ENCODE measurements around the gene SLC4A9.
A peak's percentile ranks its signal among the peaks of the same experiment; 100 is the strongest.

The SLC4A9 gene

DNA sequence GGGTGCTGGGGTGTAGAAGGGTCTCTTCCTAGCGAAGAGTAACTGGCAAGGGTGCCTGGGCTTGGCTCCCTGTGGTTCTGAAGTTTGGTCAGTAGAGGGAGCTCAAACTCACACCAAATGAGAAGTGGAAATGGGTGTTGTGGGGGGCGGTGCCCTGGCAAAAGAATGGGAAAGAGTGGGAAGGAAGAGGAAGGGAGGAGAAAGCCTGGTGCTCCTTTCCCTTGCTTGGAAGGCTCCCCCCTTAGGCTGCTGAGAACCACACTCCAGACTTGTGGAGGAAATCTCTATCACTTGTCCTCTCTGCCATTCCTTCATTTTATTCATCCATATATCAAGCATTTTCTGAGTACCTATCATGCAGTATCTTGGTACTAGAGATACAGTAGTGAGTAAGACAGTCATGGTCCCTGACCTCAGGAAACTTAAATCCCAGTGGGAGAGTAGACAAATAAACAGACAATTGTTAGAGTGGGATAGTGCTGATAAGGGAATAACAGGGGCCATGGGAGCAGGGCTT, 13.0 kb downstream of the SLC4A9 start:
- Histone ChIP-seq H2BK120ac (ENCODE audit: low read depth, low read length) (no peak overlapping the region), H2BK15ac (ENCODE audit: low read length) (no peak overlapping the region), H3K23ac (ENCODE audit: low read depth, low read length, poor library complexity) (no peak overlapping the region), H3K27ac (replicated peaks; ENCODE audit: low read length) (no peak overlapping the region), H3K9me3 (replicated peaks in 1 of 2; ENCODE audit: control insufficient read depth in 2 of 2, insufficient read depth in 1 of 2, low read depth in 1 of 2, low read length in 2 of 2) (no peaks in the 10 kb centered on the region), H3K4me1 (ENCODE audit: control insufficient read depth in 2 of 2, insufficient read depth in 1 of 2, low read depth in 1 of 2, low read length in 2 of 2) (peaks cover 0 to 2% of the 10 kb centered on the region in 2 donors), H2BK5ac (ENCODE audit: low read length) (no peak overlapping the region), H4K8ac (ENCODE audit: low read depth, low read length) (no peak overlapping the region), H3K79me1 (ENCODE audit: low read depth, low read length) (no peaks in the 10 kb centered on the region), H3K4ac (ENCODE audit: low read length) (no peak overlapping the region), H2BK12ac (ENCODE audit: low read length) (no peak overlapping the region), H4K91ac (ENCODE audit: low read depth, low read length, poor library complexity) (no peak overlapping the region), H3K14ac (ENCODE audit: low read length) (no peak overlapping the region), H3K18ac (ENCODE audit: low read length) (no peak overlapping the region), H3K36me3 (replicated peaks in 1 of 2; ENCODE audit: control insufficient read depth in 2 of 2, insufficient read depth in 2 of 2, low read length in 2 of 2) (no peaks in the 10 kb centered on the region), H3K4me2 (ENCODE audit: insufficient read depth, low read length, poor library complexity, severe bottlenecking) (no peak overlapping the region), H3K4me3 (ENCODE audit: low read length in 2 of 2) (no peak overlapping the region), H3K27me3 (ENCODE audit: control insufficient read depth in 3 of 3, insufficient read depth in 3 of 3, low read depth in 1 of 3, low read length in 3 of 3) (no peaks in the 10 kb centered on the region), H2AK5ac (ENCODE audit: low read depth, low read length) (no peak overlapping the region), H3K9ac (ENCODE audit: low read depth, low read length, poor library complexity) (no peak overlapping the region), H2AFZ (ENCODE audit: low read length) (peak overlapping the region; percentile 72)
- WGBS, 2 donors (ENCODE audit: extremely low coverage in 2 of 2, insufficient read length in 2 of 2, insufficient replicate concordance in 1 of 2): no CpG with 5 or more reads among the region's 2 CpGs
- DNase-seq (ENCODE audit: low spot score): peak; percentile 67

- Histone ChIP-seq H3K27ac (replicated peaks; ENCODE audit: low read length) (no peak overlapping the region), H3K9ac (ENCODE audit: low read depth, low read length, poor library complexity) (no peak overlapping the region), H2BK5ac (ENCODE audit: low read length) (no peak overlapping the region), H4K91ac (ENCODE audit: low read depth, low read length, poor library complexity) (no peak overlapping the region), H3K18ac (ENCODE audit: low read length) (no peak overlapping the region), H2AK5ac (ENCODE audit: low read depth, low read length) (no peak overlapping the region), H2BK15ac (ENCODE audit: low read length) (no peak overlapping the region), H3K4ac (ENCODE audit: low read length) (no peak overlapping the region), H2AFZ (ENCODE audit: low read length) (no peak overlapping the region), H2BK120ac (ENCODE audit: low read depth, low read length) (no peak overlapping the region), H3K23ac (ENCODE audit: low read depth, low read length, poor library complexity) (no peak overlapping the region), H3K4me2 (ENCODE audit: insufficient read depth, low read length, poor library complexity, severe bottlenecking) (no peak overlapping the region), H3K14ac (ENCODE audit: low read length) (no peak overlapping the region), H3K36me3 (replicated peaks in 1 of 2; ENCODE audit: control insufficient read depth in 2 of 2, insufficient read depth in 2 of 2, low read length in 2 of 2) (no peaks in the 10 kb centered on the region), H3K4me1 (ENCODE audit: control insufficient read depth in 2 of 2, insufficient read depth in 1 of 2, low read depth in 1 of 2, low read length in 2 of 2) (no peaks in the 10 kb centered on the region), H4K8ac (ENCODE audit: low read depth, low read length) (no peak overlapping the region), H3K4me3 (ENCODE audit: low read length in 2 of 2) (no peak overlapping the region), H3K9me3 (replicated peaks in 1 of 2; ENCODE audit: control insufficient read depth in 2 of 2, insufficient read depth in 1 of 2, low read depth in 1 of 2, low read length in 2 of 2) (no peaks in the 10 kb centered on the region), H3K79me1 (ENCODE audit: low read depth, low read length) (no peaks in the 10 kb centered on the region), H3K27me3 (ENCODE audit: control insufficient read depth in 3 of 3, insufficient read depth in 3 of 3, low read depth in 1 of 3, low read length in 3 of 3) (no peaks in the 10 kb centered on the region), H2BK12ac (ENCODE audit: low read length) (no peak overlapping the region)
- no CpG with 5 or more reads among the region's 4 CpGs for WGBS, 2 donors (ENCODE audit: extremely low coverage in 2 of 2, insufficient read length in 2 of 2, insufficient replicate concordance in 1 of 2)
- no peak for DNase-seq (ENCODE audit: low spot score)
Observed at GRCh38 chr5:140381351-140381750, 21.4 kb downstream of the SLC4A9 start.

DNA sequence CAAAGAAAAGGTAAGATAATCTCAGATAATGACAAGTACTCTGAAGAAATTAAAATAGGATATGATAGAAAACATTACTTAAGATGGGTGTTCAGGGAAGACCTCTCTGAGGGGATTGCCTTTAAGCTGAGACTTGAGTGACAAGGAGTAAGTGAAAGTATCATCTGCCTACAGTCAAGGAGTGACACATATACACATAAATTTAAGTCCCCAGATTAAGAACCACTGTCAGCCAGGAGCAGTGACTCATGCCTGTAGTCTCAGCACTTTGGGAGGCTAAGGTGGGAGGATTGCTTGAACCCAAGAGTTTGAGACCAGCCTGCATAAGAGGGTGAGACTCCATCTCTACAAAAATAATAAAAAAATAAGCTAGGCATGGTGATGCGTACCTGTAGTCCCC, 22.0 kb downstream of the SLC4A9 start:
- no peak overlapping the region for H3K18ac ChIP-seq (ENCODE audit: low read length)
- H3K14ac ChIP-seq (ENCODE audit: low read length): no peak overlapping the region
- no peak overlapping the region for H4K8ac ChIP-seq (ENCODE audit: low read depth, low read length)
- no peaks in the 10 kb centered on the region for H3K36me3 ChIP-seq (replicated peaks in 1 of 2; ENCODE audit: control insufficient read depth in 2 of 2, insufficient read depth in 2 of 2, low read length in 2 of 2)
- no peak overlapping the region for H3K27ac ChIP-seq (replicated peaks; ENCODE audit: low read length)
- no peak overlapping the region for H2AK5ac ChIP-seq (ENCODE audit: low read depth, low read length)
- no peak overlapping the region for H3K9ac ChIP-seq (ENCODE audit: low read depth, low read length, poor library complexity)
- no peak overlapping the region for H2BK120ac ChIP-seq (ENCODE audit: low read depth, low read length)
- H3K79me1 ChIP-seq (ENCODE audit: low read depth, low read length): no peaks in the 10 kb centered on the region
- no peaks in the 10 kb centered on the region for H3K27me3 ChIP-seq (ENCODE audit: control insufficient read depth in 3 of 3, insufficient read depth in 3 of 3, low read depth in 1 of 3, low read length in 3 of 3)
- no peak overlapping the region for H2AFZ ChIP-seq (ENCODE audit: low read length)
- H3K9me3 ChIP-seq (replicated peaks in 1 of 2; ENCODE audit: control insufficient read depth in 2 of 2, insufficient read depth in 1 of 2, low read depth in 1 of 2, low read length in 2 of 2): no peaks in the 10 kb centered on the region
- no peak overlapping the region for H3K4me2 ChIP-seq (ENCODE audit: insufficient read depth, low read length, poor library complexity, severe bottlenecking)
- no peak overlapping the region for H2BK15ac ChIP-seq (ENCODE audit: low read length)
- H3K4me3 ChIP-seq (ENCODE audit: low read length in 2 of 2): no peak overlapping the region
- no peak overlapping the region for H2BK12ac ChIP-seq (ENCODE audit: low read length)
- no peak overlapping the region for H3K4ac ChIP-seq (ENCODE audit: low read length)
- H3K4me1 ChIP-seq (ENCODE audit: control insufficient read depth in 2 of 2, insufficient read depth in 1 of 2, low read depth in 1 of 2, low read length in 2 of 2): no peaks in the 10 kb centered on the region
- H2BK5ac ChIP-seq (ENCODE audit: low read length): no peak overlapping the region
- no peak for DNase-seq (ENCODE audit: low spot score)
- H3K23ac ChIP-seq (ENCODE audit: low read depth, low read length, poor library complexity): no peak overlapping the region
- H4K91ac ChIP-seq (ENCODE audit: low read depth, low read length, poor library complexity): no peak overlapping the region
- WGBS, 2 donors (ENCODE audit: extremely low coverage in 2 of 2, insufficient read length in 2 of 2, insufficient replicate concordance in 1 of 2): no CpG with 5 or more reads among the region's 1 CpG

DNA sequence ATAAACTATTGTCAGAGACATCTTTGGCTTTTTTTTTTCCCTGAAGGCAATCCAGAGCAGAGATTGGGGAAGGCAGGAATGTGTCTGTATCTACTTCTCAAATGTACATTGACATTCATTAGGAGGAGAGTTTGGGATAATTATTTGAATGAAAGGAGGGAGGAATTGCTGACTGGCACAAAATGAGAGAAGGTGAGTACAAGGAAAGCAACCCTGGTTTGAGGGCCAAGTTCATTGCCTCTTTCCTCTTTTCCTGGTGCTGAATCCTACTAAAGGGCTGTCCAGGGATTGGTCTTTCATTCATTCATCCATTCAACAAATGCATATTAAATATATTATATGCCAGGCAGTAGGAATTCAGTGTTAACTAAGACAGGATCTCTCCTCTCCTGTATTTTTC, 22.9 kb downstream of the SLC4A9 start:
- Histone ChIP-seq H3K27ac (replicated peaks; ENCODE audit: low read length) (no peak overlapping the region), H2BK12ac (ENCODE audit: low read length) (no peak overlapping the region), H2AFZ (ENCODE audit: low read length) (no peak overlapping the region), H3K9ac (ENCODE audit: low read depth, low read length, poor library complexity) (no peak overlapping the region), H3K4ac (ENCODE audit: low read length) (no peak overlapping the region), H3K4me2 (ENCODE audit: insufficient read depth, low read length, poor library complexity, severe bottlenecking) (no peak overlapping the region), H2BK5ac (ENCODE audit: low read length) (no peak overlapping the region), H3K23ac (ENCODE audit: low read depth, low read length, poor library complexity) (no peak overlapping the region), H3K4me3 (ENCODE audit: low read length in 2 of 2) (no peak overlapping the region), H3K79me1 (ENCODE audit: low read depth, low read length) (no peaks in the 10 kb centered on the region), H3K14ac (ENCODE audit: low read length) (no peak overlapping the region), H3K4me1 (ENCODE audit: control insufficient read depth in 2 of 2, insufficient read depth in 1 of 2, low read depth in 1 of 2, low read length in 2 of 2) (no peaks in the 10 kb centered on the region), H4K91ac (ENCODE audit: low read depth, low read length, poor library complexity) (no peak overlapping the region), H2AK5ac (ENCODE audit: low read depth, low read length) (no peak overlapping the region), H2BK120ac (ENCODE audit: low read depth, low read length) (no peak overlapping the region), H3K36me3 (replicated peaks in 1 of 2; ENCODE audit: control insufficient read depth in 2 of 2, insufficient read depth in 2 of 2, low read length in 2 of 2) (no peaks in the 10 kb centered on the region), H2BK15ac (ENCODE audit: low read length) (no peak overlapping the region), H3K27me3 (ENCODE audit: control insufficient read depth in 3 of 3, insufficient read depth in 3 of 3, low read depth in 1 of 3, low read length in 3 of 3) (no peaks in the 10 kb centered on the region), H3K9me3 (replicated peaks in 1 of 2; ENCODE audit: control insufficient read depth in 2 of 2, insufficient read depth in 1 of 2, low read depth in 1 of 2, low read length in 2 of 2) (no peaks in the 10 kb centered on the region), H3K18ac (ENCODE audit: low read length) (no peak overlapping the region), H4K8ac (ENCODE audit: low read depth, low read length) (no peak overlapping the region)
- no peak for DNase-seq (ENCODE audit: low spot score)

All from neuronal stem cell (in vitro differentiated cells).